Panc1 (cell line): ENCODE measurements around the gene UPP1. TPM values are rescaled to one million over a fixed set of nuclear protein-coding genes. Genes with fewer than 3 reads are reported as not detected.

Source experiments
- ATAC-seq: fragments of 200-7000 bp; cut with Tn5 transposase; 2 replicates; pipeline ENCODE4 v1.9.1; 2020; ENCODE audit warnings: mild to moderate bottlenecking, moderate library complexity
- BruUV-seq: library from RNA; stranded (reverse); fragments of 400-500 nt; replicated peaks from 2 replicates; lab custom pipeline; 2021; lab: Mats Ljungman, UMichigan
- CTCF ChIA-PET: fragments of 300-600 bp; sonication (Branson Sonifier 250); formaldehyde crosslinking; loops from one replicate; lab custom pipeline; 2022; ENCODE audit warnings: antibody characterized with exemption; lab: Charles Lee
- POLR2A ChIA-PET: fragments of 300-600 bp; sonication (Branson Sonifier 250); formaldehyde crosslinking; loops from one replicate; lab custom pipeline; 2022; ENCODE audit warnings: antibody characterized with exemption; lab: Charles Lee
- DNase-seq: peaks from one replicate; pipeline ENCODE4 v3.0.0-alpha.2; 2010; ENCODE audit warnings: low read depth, low spot score
- H3K27ac ChIP-seq: 2 replicates; pipeline ENCODE4 v1.5.1; 2011; ENCODE audit warnings: mild to moderate bottlenecking, low read length, inconsistent platforms
- H3K27me3 ChIP-seq: fragments of 200-500 bp; sonication (Bioruptor generic); 2 replicates; pipeline ENCODE4 v1.6.0; 2014; ENCODE audit warnings: low read length, inconsistent platforms; ENCODE audit not compliant: control insufficient read depth, insufficient read depth
- H3K36me3 ChIP-seq: fragments of 200-500 bp; sonication (Bioruptor generic); 2 replicates; pipeline ENCODE4 v1.5.1; 2014; ENCODE audit warnings: inconsistent platforms, mild to moderate bottlenecking, low read length, moderate library complexity; ENCODE audit not compliant: control insufficient read depth, insufficient read depth
- H3K4me1 ChIP-seq: 2 replicates; pipeline ENCODE4 v1.5.1; 2011; ENCODE audit warnings: inconsistent platforms, mild to moderate bottlenecking, low read length, moderate library complexity; ENCODE audit not compliant: control insufficient read depth, insufficient read depth
- H3K4me3 ChIP-seq, 2 experiments: 2 replicates each; pipeline ENCODE4 v1.5.1; 2011 to 2012; ENCODE audit warnings: low read depth in 2 of 2, low read length in 2 of 2, mild to moderate bottlenecking in 2 of 2, inconsistent platforms in 1 of 2, moderate library complexity in 1 of 2
- H3K9me3 ChIP-seq: fragments of 200-500 bp; sonication (Bioruptor generic); 2 replicates; pipeline ENCODE4 v1.5.1; 2014; ENCODE audit warnings: low read depth, mild to moderate bottlenecking, inconsistent platforms, low read length, moderate library complexity; ENCODE audit not compliant: control insufficient read depth, insufficient read depth
- POLR2AphosphoS5 ChIP-seq: IDR thresholded peaks from 2 replicates; pipeline ENCODE4 v1.6.1; 2012; ENCODE audit warnings: mild to moderate bottlenecking, low read depth, low read length, moderate library complexity
- SIN3A ChIP-seq: IDR thresholded peaks from 2 replicates; pipeline ENCODE4 v1.6.1; 2012; ENCODE audit warnings: low read depth, mild to moderate bottlenecking, low read length, moderate library complexity, borderline replicate concordance; ENCODE audit not compliant: insufficient read depth
- TCF7L2 ChIP-seq: IDR thresholded peaks from 2 replicates; pipeline ENCODE4 v1.6.1; 2011; ENCODE audit warnings: mild to moderate bottlenecking, low read depth, low read length, inconsistent platforms
- in situ Hi-C: cut with HindIII; loops from 2 replicates; pipeline ENCODE4 v1.10.0; 2016; ENCODE audit warnings: low sequenced_read_pairs, low pct_unique_long_range_greater_than_20kb
- intact Hi-C: fragments of 100-400 bp; cut with micrococcal nuclease; formaldehyde crosslinking; loops from one replicate; pipeline ENCODE4 v1.10.0; 2022; ENCODE audit not compliant: unreplicated experiment
- total RNA-seq: library from RNA; stranded (reverse); gene quantifications from one replicate; pipeline ENCODE4 v1.2.1, GENCODE V29; 2021; ENCODE audit not compliant: unreplicated experiment
- TF ChIP-seq, protein P1 (sequence below), 2 experiments: IDR thresholded peaks; 2 replicates each; pipeline ENCODE4 v1.6.1; 2011 to 2012; ENCODE audit warnings: low read depth in 2 of 2, control low read depth in 1 of 2, low read length in 1 of 2, mild to moderate bottlenecking in 1 of 2, moderate library complexity in 1 of 2; ENCODE audit not compliant: insufficient read depth in 1 of 2
- TF ChIP-seq, protein P2 (sequence below): fragments of 450-650 bp; IDR thresholded peaks from 2 replicates; pipeline ENCODE4 v1.5.1; 2017; ENCODE audit warnings: mild to moderate bottlenecking

Gene UPP1
- total RNA-seq, 1 experiment from 2014 or later = 331 TPM

DNA sequence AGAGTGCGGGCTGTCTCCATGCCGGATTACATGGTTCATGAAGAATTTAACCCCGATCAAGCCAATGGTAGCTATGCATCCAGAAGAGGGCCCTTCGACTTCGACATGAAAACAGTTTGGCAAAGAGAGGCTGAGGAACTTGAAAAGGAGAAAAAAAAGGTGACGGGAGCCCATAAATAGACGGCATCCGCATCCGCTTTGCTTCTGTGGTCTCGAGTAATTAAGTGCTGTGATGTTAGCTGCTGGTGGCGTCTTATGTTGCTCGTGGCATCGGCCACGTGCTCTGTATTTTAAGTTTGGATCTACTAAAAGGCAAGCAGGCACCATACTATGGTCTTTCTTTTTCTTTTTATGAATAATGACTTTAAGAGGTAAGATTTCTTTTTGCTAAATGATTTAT, 42.6 kb upstream of the UPP1 start:
- Histone ChIP-seq H3K27me3 (no peaks in the 10 kb centered on the region), H3K4me1 (no peaks in the 10 kb centered on the region), H3K27ac (no peak overlapping the region), H3K9me3 (no peaks in the 10 kb centered on the region), H3K4me3 (no peak overlapping the region), H3K36me3 (no peaks in the 10 kb centered on the region)
- ATAC-seq (no peak), DNase-seq (no peak)
- ChIA-PET POLR2A (no interaction called here), CTCF (interaction anchor here (0.6 kb wide), 1 partner anchor 31 kb away, joined by 4 read pairs; no protein-coding TSS in a partner anchor)
- TF ChIP-seq POLR2AphosphoS5 = no peak
- TF ChIP-seq, protein P1, sequence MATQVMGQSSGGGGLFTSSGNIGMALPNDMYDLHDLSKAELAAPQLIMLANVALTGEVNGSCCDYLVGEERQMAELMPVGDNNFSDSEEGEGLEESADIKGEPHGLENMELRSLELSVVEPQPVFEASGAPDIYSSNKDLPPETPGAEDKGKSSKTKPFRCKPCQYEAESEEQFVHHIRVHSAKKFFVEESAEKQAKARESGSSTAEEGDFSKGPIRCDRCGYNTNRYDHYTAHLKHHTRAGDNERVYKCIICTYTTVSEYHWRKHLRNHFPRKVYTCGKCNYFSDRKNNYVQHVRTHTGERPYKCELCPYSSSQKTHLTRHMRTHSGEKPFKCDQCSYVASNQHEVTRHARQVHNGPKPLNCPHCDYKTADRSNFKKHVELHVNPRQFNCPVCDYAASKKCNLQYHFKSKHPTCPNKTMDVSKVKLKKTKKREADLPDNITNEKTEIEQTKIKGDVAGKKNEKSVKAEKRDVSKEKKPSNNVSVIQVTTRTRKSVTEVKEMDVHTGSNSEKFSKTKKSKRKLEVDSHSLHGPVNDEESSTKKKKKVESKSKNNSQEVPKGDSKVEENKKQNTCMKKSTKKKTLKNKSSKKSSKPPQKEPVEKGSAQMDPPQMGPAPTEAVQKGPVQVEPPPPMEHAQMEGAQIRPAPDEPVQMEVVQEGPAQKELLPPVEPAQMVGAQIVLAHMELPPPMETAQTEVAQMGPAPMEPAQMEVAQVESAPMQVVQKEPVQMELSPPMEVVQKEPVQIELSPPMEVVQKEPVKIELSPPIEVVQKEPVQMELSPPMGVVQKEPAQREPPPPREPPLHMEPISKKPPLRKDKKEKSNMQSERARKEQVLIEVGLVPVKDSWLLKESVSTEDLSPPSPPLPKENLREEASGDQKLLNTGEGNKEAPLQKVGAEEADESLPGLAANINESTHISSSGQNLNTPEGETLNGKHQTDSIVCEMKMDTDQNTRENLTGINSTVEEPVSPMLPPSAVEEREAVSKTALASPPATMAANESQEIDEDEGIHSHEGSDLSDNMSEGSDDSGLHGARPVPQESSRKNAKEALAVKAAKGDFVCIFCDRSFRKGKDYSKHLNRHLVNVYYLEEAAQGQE (IDR thresholded peaks at IDR 0.05; ENCODE audit: insufficient read depth in 1 of 2, low read depth in 2 of 2, low read length in 1 of 2) = no peak
- intact Hi-C loops = no loop called here
- in situ Hi-C loops = no loop called here
- BruUV-seq = no TSS peak

DNA sequence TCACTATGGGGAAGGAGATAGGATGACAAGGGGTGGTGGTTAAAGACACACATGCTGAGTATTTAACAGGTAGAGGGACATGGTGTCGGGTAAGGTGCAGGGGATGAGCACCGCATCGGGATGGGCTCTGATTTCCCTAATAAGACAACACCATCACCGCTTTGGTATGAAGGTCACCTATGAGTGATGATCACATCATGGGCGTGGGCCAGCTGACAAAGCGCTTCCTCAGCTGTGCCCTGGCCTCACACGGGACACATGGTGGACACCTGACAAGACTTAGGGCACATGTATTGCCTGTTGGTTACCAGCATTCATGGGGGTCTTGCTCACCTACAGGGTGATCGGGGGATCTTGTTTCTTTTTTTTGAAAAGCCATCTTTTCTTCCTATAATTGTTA, 41.0 kb upstream of the UPP1 start:
- Histone ChIP-seq H3K9me3 (no peaks in the 10 kb centered on the region), H3K27me3 (no peaks in the 10 kb centered on the region), H3K36me3 (no peaks in the 10 kb centered on the region), H3K4me1 (no peaks in the 10 kb centered on the region), H3K4me3 (no peak overlapping the region), H3K27ac (no peak overlapping the region)
- CTCF ChIA-PET = no interaction called here
- in situ Hi-C loops (no loop called here), intact Hi-C loops (no loop called here)
- POLR2A ChIA-PET = no interaction called here
- BruUV-seq = no TSS peak
- ATAC-seq (no peak), DNase-seq (no peak)
- TF ChIP-seq SIN3A (no peak), TCF7L2 (no peak), POLR2AphosphoS5 (no peak)
- TF ChIP-seq, protein P1 (IDR thresholded peaks at IDR 0.05; ENCODE audit: insufficient read depth in 1 of 2, low read depth in 2 of 2, low read length in 1 of 2) = no peak
- TF ChIP-seq, protein P2, sequence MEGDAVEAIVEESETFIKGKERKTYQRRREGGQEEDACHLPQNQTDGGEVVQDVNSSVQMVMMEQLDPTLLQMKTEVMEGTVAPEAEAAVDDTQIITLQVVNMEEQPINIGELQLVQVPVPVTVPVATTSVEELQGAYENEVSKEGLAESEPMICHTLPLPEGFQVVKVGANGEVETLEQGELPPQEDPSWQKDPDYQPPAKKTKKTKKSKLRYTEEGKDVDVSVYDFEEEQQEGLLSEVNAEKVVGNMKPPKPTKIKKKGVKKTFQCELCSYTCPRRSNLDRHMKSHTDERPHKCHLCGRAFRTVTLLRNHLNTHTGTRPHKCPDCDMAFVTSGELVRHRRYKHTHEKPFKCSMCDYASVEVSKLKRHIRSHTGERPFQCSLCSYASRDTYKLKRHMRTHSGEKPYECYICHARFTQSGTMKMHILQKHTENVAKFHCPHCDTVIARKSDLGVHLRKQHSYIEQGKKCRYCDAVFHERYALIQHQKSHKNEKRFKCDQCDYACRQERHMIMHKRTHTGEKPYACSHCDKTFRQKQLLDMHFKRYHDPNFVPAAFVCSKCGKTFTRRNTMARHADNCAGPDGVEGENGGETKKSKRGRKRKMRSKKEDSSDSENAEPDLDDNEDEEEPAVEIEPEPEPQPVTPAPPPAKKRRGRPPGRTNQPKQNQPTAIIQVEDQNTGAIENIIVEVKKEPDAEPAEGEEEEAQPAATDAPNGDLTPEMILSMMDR = no peak
